Inflammatory macrophage treated with lipopolysaccharide for 1 hour (primary cell): ENCODE measurements around the gene TTLL5.

Source experiments
- DNase-seq, 2 donors: peaks; one replicate each; pipeline ENCODE4 v3.0.0-alpha.2; 2020 to 2022

The TTLL5 gene

GRCh38 chr14:75976826-75977581, 316.0 kb downstream of the TTLL5 start:
- DNase-seq: no peak

GRCh38 chr14:75977582-75977943, 316.5 kb downstream of the TTLL5 start:
- no peak for DNase-seq

GRCh38 chr14:75978249-75978731, 317.2 kb downstream of the TTLL5 start:
- DNase-seq: no peak

- DNase-seq: peak in 1 of 2 donors; percentile 5
Measured at GRCh38 chr14:75979071-75979571, 318.1 kb downstream of the TTLL5 start.

GRCh38 chr14:75979648-75980565, 318.9 kb downstream of the TTLL5 start:
- DNase-seq: no peak

- DNase-seq: no peak
Measured at GRCh38 chr14:75980856-75981255, 319.8 kb downstream of the TTLL5 start.

- peak; percentile 34 to 36 for DNase-seq
Measured at GRCh38 chr14:75981426-75982265, 320.6 kb downstream of the TTLL5 start, which contains the start of gene TGFB3. Gene TGFB3 (minus strand): TSS chr14:75981995. CDS start chr14:75980893, 1,102 bp downstream.

GRCh38 chr14:75982266-75983018, 321.4 kb downstream of the TTLL5 start:
- DNase-seq: peak; percentile 58 to 83

- DNase-seq: no peak
Measured at GRCh38 chr14:75983019-75983358, 321.9 kb downstream of the TTLL5 start.

- DNase-seq: no peak
Measured at GRCh38 chr14:75984674-75985073, 323.6 kb downstream of the TTLL5 start.

GRCh38 chr14:75985618-75986438, 324.8 kb downstream of the TTLL5 start, which contains the start of gene IFT43:
Gene IFT43 (plus strand): TSS chr14:75985763. CDS start chr14:75985787, 24 bp downstream.
- DNase-seq: peak; percentile 74 to 87

GRCh38 chr14:75986439-75986765, 325.4 kb downstream of the TTLL5 start:
- no peak for DNase-seq

GRCh38 chr14:75987201-75987970, 326.3 kb downstream of the TTLL5 start:
- DNase-seq: no peak

- DNase-seq: no peak
Measured at GRCh38 chr14:75989134-75989533, 328.1 kb downstream of the TTLL5 start.

- DNase-seq: no peak
Measured at GRCh38 chr14:75990297-75990696, 329.3 kb downstream of the TTLL5 start.

GRCh38 chr14:75991753-75992152, 330.7 kb downstream of the TTLL5 start:
- no peak for DNase-seq

GRCh38 chr14:75993567-75994041, 332.6 kb downstream of the TTLL5 start:
- DNase-seq: no peak

- DNase-seq: no peak
Measured at GRCh38 chr14:75995372-75996041, 334.5 kb downstream of the TTLL5 start.

GRCh38 chr14:75996488-75996887, 335.4 kb downstream of the TTLL5 start:
- DNase-seq: no peak
